Left colon (tissue), 2 donors: ENCODE measurements around the gene ANKS4B. TPM values are rescaled to one million over a fixed set of nuclear protein-coding genes. Genes with fewer than 3 reads are reported as not detected.
"Not testable (repeated sequence)": the region's sequence is repeated elsewhere in the genome, so short reads cannot be mapped to it uniquely, and the experiment has no call there.

Source experiments
- ATAC-seq: fragments of 200-7000 bp; cut with Tn5 transposase; one replicate; pipeline ENCODE4 v1.9.1; 2020; ENCODE audit warnings: mild to moderate bottlenecking, moderate library complexity
- DNase-seq, 2 donors: peaks; one replicate each; pipeline ENCODE4 v3.0.0-alpha.2; 2020
- intact Hi-C, 2 donors: fragments of 100-400 bp; cut with DNase I in 1 of 2; cut with micrococcal nuclease in 1 of 2; formaldehyde crosslinking; loops; one replicate each; pipeline versions ENCODE4 v1.11.2 to v1.14.0; 2022; cut with DNase I, micrococcal nuclease
- total RNA-seq, 2 donors: library from RNA; stranded (reverse); fragmentation: NEBNext Ultra II Directional; extraction: Animal tissue kit (Norgen Biotek cat#: 25700); gene quantifications; one replicate each; pipeline ENCODE4 v1.2.1, GENCODE V29; 2021
- donor health status: DM: no; HTN: no; CAD: no.
- donor health status: DM: yes; HTN: yes; CAD: no.

The ANKS4B gene
- total RNA-seq, 2 donors from 2014 or later, result 47.2 to 56.1 TPM

DNA sequence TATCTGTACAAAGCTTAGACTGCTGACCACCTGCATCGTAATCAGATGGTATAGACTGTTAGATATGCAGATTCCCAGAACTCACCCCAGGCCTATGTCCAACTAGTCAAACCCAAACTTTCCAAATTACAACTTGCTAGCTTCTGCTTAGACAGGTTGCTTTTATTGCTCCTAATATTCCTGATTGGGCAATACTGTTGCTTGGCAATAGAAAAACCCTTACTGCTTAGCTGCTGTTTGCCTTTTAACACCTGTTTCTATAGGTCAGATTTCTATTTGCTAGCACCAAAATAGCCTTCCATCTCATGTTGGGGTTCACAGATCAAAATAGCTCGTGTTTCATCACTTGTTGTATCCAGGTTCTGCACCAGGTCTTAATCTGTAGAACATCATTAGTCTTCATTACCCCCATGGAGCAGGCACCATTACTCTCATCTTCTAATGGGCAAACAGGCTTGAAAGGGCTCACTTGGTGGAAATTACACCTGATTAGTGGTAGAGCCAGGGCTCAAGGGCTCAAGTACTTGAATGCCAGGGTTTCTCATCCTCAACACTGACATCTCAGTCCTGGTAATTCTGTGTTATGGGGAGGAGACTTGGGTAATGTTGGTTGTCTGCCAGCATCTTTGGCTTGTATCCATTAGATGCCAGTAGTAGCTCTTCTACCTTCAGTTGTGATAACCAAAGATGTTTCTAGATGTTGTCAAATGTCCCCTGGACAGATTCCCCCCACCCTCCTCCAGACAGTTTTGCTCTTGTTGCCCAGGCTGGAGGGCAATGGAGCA lies 24.9 kb upstream of the ANKS4B start:
- ATAC-seq (peak; percentile 37), DNase-seq (no peak)
- intact Hi-C loops, result no loop called here

- ATAC-seq (no peak), DNase-seq (no peak)
- intact Hi-C loops, result no loop called here
Measured at GRCh38 chr16:21211486-21211885, 22.0 kb upstream of the ANKS4B start, which contains the start of gene ZP2. Gene ZP2, minus strand, starts transcription at chr16:21211574. Its CDS starts 27 bp downstream, at chr16:21211547.

DNA sequence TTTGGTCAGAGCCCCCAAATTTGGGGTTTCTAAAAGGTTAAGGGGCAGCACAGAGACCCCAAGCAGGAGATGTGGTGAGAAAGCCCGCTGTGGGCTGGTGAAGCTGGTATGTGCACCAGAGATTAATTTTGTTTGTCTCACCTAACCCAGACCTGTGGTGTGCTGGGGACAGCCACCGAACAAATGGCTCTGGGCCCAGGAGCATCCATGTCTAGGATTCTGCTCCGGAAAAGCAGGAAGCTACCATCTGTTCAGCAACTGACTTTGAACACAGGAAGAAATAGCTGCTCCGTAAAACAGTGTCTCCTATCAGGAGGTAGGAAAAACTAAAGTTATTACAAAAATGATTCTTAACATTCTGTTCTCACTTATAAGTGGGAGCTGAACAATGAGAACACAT lies 19.4 kb upstream of the ANKS4B start:
- intact Hi-C loops, result no loop called here
- ATAC-seq (no peak), DNase-seq (no peak)

GRCh38 chr16:21217121-21217520 lies 16.4 kb upstream of the ANKS4B start:
- DNase-seq (no peak), ATAC-seq (no peak)
- intact Hi-C loops, result no loop called here

GRCh38 chr16:21218153-21218552 lies 15.3 kb upstream of the ANKS4B start:
- intact Hi-C loops, result no loop called here
- ATAC-seq (no peak), DNase-seq (no peak)

GRCh38 chr16:21219551-21219950 lies 13.9 kb upstream of the ANKS4B start:
- intact Hi-C loops, result no loop called here
- ATAC-seq (no peak), DNase-seq (no peak)

GRCh38 chr16:21222495-21223337 lies 10.8 kb upstream of the ANKS4B start:
- intact Hi-C loops, result no loop called here
- DNase-seq, result peak in 1 of 2 donors; percentile 27
- ATAC-seq, result peak; percentile 84

DNA sequence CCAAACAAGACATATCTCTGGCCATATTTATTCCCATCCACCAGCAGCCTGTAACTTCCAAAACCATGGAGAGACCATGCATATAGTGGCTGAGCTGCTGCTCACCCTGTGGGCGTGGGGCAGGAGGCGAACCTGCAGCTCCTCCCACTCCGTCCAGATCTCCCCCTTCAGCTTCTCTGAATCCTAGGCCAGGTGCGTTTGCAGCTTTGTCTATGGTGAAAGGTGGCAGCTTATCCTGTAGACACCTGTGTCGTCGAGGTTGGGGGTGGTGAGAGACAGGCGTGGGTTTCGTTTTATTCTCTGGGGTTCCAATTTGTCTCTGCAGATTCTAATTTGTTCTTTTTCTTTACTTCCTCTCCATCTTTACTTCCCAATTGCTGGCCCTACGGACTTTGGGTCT lies 9.7 kb upstream of the ANKS4B start:
- peak in 1 of 2 donors; percentile 18 for DNase-seq
- ATAC-seq, result peak; percentile 28
- intact Hi-C loops, result no loop called here

- DNase-seq (no peak), ATAC-seq (no peak)
- intact Hi-C loops, result no loop called here
Measured at GRCh38 chr16:21224800-21225199, 8.7 kb upstream of the ANKS4B start.

DNA sequence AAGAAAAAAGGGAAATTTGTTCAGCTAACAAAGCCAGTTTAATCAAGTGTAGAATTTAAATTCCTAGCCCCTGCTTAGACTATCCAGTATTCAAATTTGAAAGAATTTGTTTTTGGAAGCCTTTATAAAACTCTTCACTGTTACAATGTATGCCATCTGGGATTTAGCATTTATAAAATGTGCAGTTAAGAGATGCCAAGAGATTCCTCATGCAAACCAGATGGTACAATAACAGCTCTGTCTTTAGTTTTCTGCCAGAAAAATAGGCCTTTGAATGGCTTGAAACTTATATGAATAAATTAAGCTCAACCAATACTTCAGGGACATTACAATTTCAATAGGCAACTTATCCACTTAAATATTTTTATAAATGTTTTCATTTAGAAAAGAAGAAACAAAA lies 6.8 kb upstream of the ANKS4B start:
- no peak for DNase-seq
- intact Hi-C loops, result no loop called here
- no peak for ATAC-seq

DNA sequence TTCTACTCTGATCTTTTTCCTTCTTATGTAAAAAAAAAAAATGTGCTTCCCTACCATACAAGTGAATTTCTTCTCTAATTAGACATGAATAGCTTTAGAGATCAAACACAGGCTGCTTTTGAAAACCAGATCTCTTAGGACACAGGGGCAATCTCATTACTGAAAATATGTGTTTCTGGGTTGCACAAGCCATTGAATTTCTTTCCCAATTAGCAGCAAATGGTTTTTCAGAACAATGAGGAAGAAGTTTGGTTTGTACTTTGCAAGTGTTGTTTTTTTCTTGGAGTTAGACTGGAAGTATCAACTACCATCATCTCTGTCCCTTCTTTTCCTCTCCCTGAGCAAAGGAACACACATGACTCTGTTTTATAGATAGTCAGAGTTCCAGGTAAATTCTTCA lies 5.6 kb upstream of the ANKS4B start:
- intact Hi-C loops, result no loop called here
- DNase-seq, result no peak
- ATAC-seq, result no peak

- intact Hi-C loops, result no loop called here
- DNase-seq (no peak), ATAC-seq (no peak)
Measured at GRCh38 chr16:21228361-21228872, 5.1 kb upstream of the ANKS4B start.

- no peak for ATAC-seq
- intact Hi-C loops, result no loop called here
- DNase-seq, result no peak
Measured at GRCh38 chr16:21233045-21233520, 416 bp upstream of the ANKS4B start.

DNA sequence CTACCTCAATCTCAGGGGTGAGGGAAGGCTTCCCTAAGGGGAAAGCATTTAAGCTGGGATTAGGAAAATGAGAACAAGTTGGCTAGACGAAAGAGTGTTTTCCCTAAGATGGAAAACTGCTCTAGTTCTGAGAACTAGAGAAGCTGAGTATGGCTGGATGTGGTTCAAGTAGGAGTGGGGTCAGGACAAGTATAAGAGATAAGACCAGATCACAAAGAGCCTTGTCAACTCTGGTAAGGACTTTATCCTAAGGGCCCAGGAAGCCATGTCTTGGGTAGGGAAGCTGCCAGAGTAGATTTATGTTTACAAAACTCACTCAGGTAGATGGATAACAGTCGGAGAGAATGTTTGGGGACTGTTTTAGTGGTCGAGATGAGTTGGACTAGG lies 1.7 kb downstream of the ANKS4B start:
- intact Hi-C loops, result no loop called here
- ATAC-seq, result peak; percentile 46
- no peak for DNase-seq

DNA sequence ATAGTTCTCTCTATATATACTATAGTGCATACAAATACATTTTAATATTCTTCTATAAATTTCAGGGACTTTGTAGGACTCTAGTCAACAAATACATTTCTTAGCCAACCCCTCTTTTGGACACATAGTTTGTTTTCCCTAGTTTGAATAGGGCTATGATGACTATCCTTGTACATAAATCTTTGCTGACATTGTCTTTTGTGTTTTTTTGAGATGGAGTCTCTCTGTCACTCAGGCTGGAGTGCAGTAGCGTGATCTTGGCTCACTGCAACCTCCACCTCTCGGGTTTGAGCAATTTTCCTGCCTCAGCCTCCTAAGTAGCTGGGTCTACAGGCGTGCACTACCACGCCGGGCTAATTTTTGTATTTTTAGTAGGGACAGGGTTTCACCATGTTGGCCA lies 3.3 kb downstream of the ANKS4B start:
- intact Hi-C loops, result no loop called here
- no peak for DNase-seq

GRCh38 chr16:21239646-21240045 lies 6.1 kb downstream of the ANKS4B start:
- DNase-seq, result no peak
- intact Hi-C loops, result no loop called here
- ATAC-seq, result no peak

More for the DNA sequence above, 3.3 kb downstream of the ANKS4B start:
- ATAC-seq, result no peak

DNA sequence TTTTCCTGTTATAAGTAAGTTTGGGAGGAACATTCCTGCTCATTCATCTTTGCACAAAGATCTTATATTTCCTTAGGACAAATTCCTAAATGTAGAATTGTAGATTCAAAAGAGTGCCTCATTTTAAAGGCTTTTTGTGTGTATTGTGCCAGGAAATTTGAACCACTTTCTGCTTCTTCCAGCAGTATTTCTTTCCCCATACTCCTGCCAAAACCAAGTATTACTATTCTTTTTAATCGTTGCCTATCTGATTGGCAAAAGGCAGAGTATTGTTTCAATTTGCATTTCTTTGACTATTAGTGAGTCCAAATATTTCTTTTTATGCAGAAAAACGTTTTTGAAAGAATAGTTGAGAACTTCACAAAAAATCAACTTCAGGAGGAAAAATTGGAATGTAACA lies 9.3 kb downstream of the ANKS4B start:
- DNase-seq (no peak), ATAC-seq (no peak)
- intact Hi-C loops, result no loop called here

GRCh38 chr16:21244518-21245215 lies 11.2 kb downstream of the ANKS4B start:
- intact Hi-C loops, result no loop called here
- no peak for DNase-seq
- peak; percentile 10 for ATAC-seq

GRCh38 chr16:21248179-21248578 lies 14.7 kb downstream of the ANKS4B start:
- intact Hi-C loops, DNase-seq, ATAC-seq: not testable (repeated sequence)
